Caco-2 (cell line): ENCODE measurements around the gene PRDM15. TPM values are rescaled to one million over a fixed set of nuclear protein-coding genes. Genes with fewer than 3 reads are reported as not detected.

ENCODE experiments used
- BruUV-seq: library from RNA; stranded (reverse); fragments of 400-500 nt; replicated peaks from 2 replicates; lab custom pipeline; 2021; lab: Mats Ljungman, UMichigan
- CTCF ChIA-PET: fragments of 300-600 bp; sonication (Branson Sonifier 250); formaldehyde crosslinking; loops from one replicate; lab custom pipeline; 2022; ENCODE audit warnings: antibody characterized with exemption; lab: Charles Lee
- POLR2A ChIA-PET: fragments of 300-600 bp; sonication (Branson Sonifier 250); formaldehyde crosslinking; loops from one replicate; lab custom pipeline; 2022; ENCODE audit warnings: antibody characterized with exemption; lab: Charles Lee
- DNase-seq, 2 experiments: peaks; one replicate each; pipeline versions ENCODE4 v3.0.0 to v3.0.0-alpha.2; 2020 to 2022
- H3K27me3 ChIP-seq: replicated peaks from 2 replicates; pipeline ENCODE4 v1.6.0; 2011; ENCODE audit warnings: low read length; ENCODE audit not compliant: control insufficient read depth, insufficient read depth
- H3K36me3 ChIP-seq: 2 replicates; pipeline ENCODE4 v1.5.1; 2011; ENCODE audit warnings: low read length; ENCODE audit not compliant: control insufficient read depth, insufficient read depth
- H3K4me1 ChIP-seq: fragments of 250-450 bp; sonication (Bioruptor Pico); 2 replicates; pipeline ENCODE4 v1.5.1; 2020; ENCODE audit warnings: mild to moderate bottlenecking
- H3K4me3 ChIP-seq: 2 replicates; pipeline ENCODE4 v1.5.1; 2011; ENCODE audit warnings: low read depth, mild to moderate bottlenecking, control low read depth, low read length
- H3K9me3 ChIP-seq: fragments of 250-450 bp; sonication (Bioruptor Pico); 2 replicates; pipeline ENCODE4 v1.5.1; 2020; ENCODE audit warnings: mild to moderate bottlenecking, moderate library complexity
- H3K27ac Mint-ChIP-seq: one replicate; pipeline ENCODE4 v1.8.0; 2022; ENCODE audit warnings: mixed read lengths; ENCODE audit not compliant: unreplicated experiment
- H3K27me3 Mint-ChIP-seq: one replicate; pipeline ENCODE4 v1.8.0; 2022; ENCODE audit warnings: mixed read lengths; ENCODE audit not compliant: insufficient read depth, unreplicated experiment
- H3K36me3 Mint-ChIP-seq: one replicate; pipeline ENCODE4 v1.8.0; 2022; ENCODE audit warnings: mild to moderate bottlenecking, mixed read lengths; ENCODE audit not compliant: insufficient read depth, unreplicated experiment
- H3K4me1 Mint-ChIP-seq: one replicate; pipeline ENCODE4 v1.8.0; 2022; ENCODE audit warnings: low read depth, mixed read lengths; ENCODE audit not compliant: unreplicated experiment
- H3K4me3 Mint-ChIP-seq: one replicate; pipeline ENCODE4 v1.8.0; 2022; ENCODE audit warnings: mild to moderate bottlenecking, moderate library complexity, mixed read lengths; ENCODE audit not compliant: unreplicated experiment
- H3K9me3 Mint-ChIP-seq: one replicate; pipeline ENCODE4 v1.8.0; 2022; ENCODE audit warnings: mixed read lengths; ENCODE audit not compliant: unreplicated experiment
- CTCF ChIP-seq, 2 experiments: fragments of 200-600 bp in 1 of 2; IDR thresholded peaks; 1 replicate in 1 of 2; 2 replicates in 1 of 2; pipeline versions ENCODE4 v1.5.1 to v1.8.0; 2011 to 2022; ENCODE audit warnings: antibody characterized with exemption in 1 of 2, control low read depth in 1 of 2, inconsistent platforms in 1 of 2, low read depth in 1 of 2, low read length in 1 of 2, mild to moderate bottlenecking in 1 of 2, moderate library complexity in 1 of 2; ENCODE audit not compliant: insufficient read depth in 1 of 2, severe bottlenecking in 1 of 2, unreplicated experiment in 1 of 2
- intact Hi-C: fragments of 100-400 bp; cut with micrococcal nuclease; formaldehyde crosslinking; loops from one replicate; pipeline ENCODE4 v1.10.0; 2022; ENCODE audit not compliant: unreplicated experiment
- total RNA-seq: library from RNA; stranded (reverse); gene quantifications from 2 replicates; pipeline ENCODE4 v1.2.3, GENCODE V29; 2022

PRDM15 gene
- total RNA-seq, 1 experiment from 2014 or later, result 5.6 TPM

- BruUV-seq, result no TSS peak
- ChIA-PET POLR2A (no interaction called here), CTCF (no interaction called here)
- H3K4me1 Mint-ChIP-seq, result peaks cover 16% of the 10 kb centered on the region
- Histone ChIP-seq H3K4me3 (no peak overlapping the region), H3K36me3 (no peaks in the 10 kb centered on the region), H3K27me3 (no peaks in the 10 kb centered on the region), H3K4me1 (peaks cover 13% of the 10 kb centered on the region), H3K9me3 (no peaks in the 10 kb centered on the region)
- no peaks in the 10 kb centered on the region for H3K27me3 Mint-ChIP-seq
- H3K36me3 Mint-ChIP-seq, result peaks cover 4% of the 10 kb centered on the region
- no peak for DNase-seq
- TF ChIP-seq CTCF (IDR thresholded peaks at IDR 0.05; ENCODE audit: insufficient read depth in 1 of 2, low read depth in 1 of 2, low read length in 1 of 2, severe bottlenecking in 1 of 2, unreplicated experiment in 1 of 2), result no peak
- no peak overlapping the region for H3K27ac Mint-ChIP-seq
- no peak overlapping the region for H3K4me3 Mint-ChIP-seq
- intact Hi-C loops, result no loop called here
- no peaks in the 10 kb centered on the region for H3K9me3 Mint-ChIP-seq
These were observed 15.4 kb upstream of the PRDM15 start for GRCh38 chr21:41894511-41894910.

GRCh38 chr21:41892726-41893125 is 13.6 kb upstream of the PRDM15 start:
- Mint-ChIP-seq H3K36me3 (peaks cover 4% of the 10 kb centered on the region), H3K27ac (no peak overlapping the region), H3K9me3 (no peaks in the 10 kb centered on the region), H3K4me1 (peaks cover 16% of the 10 kb centered on the region), H3K4me3 (no peak overlapping the region), H3K27me3 (no peaks in the 10 kb centered on the region)
- no peaks in the 10 kb centered on the region for H3K27me3 ChIP-seq
- no peak for TF ChIP-seq CTCF (IDR thresholded peaks at IDR 0.05; ENCODE audit: insufficient read depth in 1 of 2, low read depth in 1 of 2, low read length in 1 of 2, severe bottlenecking in 1 of 2, unreplicated experiment in 1 of 2)
- DNase-seq, result no peak
- intact Hi-C loops, result no loop called here
- H3K36me3 ChIP-seq, result no peaks in the 10 kb centered on the region
- no peak overlapping the region for H3K4me3 ChIP-seq
- POLR2A ChIA-PET, result no interaction called here
- CTCF ChIA-PET, result no interaction called here
- H3K4me1 ChIP-seq, result peaks cover 13% of the 10 kb centered on the region
- no TSS peak for BruUV-seq
- H3K9me3 ChIP-seq, result no peaks in the 10 kb centered on the region

- no peaks in the 10 kb centered on the region for H3K27me3 ChIP-seq
- CTCF ChIA-PET, result interaction anchor here (0.6 kb wide), 1 partner anchor 34 kb away, joined by 3 read pairs; no protein-coding TSS in a partner anchor
- H3K9me3 ChIP-seq, result no peaks in the 10 kb centered on the region
- peaks cover 13% of the 10 kb centered on the region for H3K4me1 ChIP-seq
- intact Hi-C loops, result no loop called here
- POLR2A ChIA-PET, result no interaction called here
- no TSS peak for BruUV-seq
- H3K36me3 ChIP-seq, result no peaks in the 10 kb centered on the region
- DNase-seq, result no peak
- TF ChIP-seq CTCF (IDR thresholded peaks at IDR 0.05; ENCODE audit: insufficient read depth in 1 of 2, low read depth in 1 of 2, low read length in 1 of 2, severe bottlenecking in 1 of 2, unreplicated experiment in 1 of 2), result no peak
- H3K4me3 ChIP-seq, result no peak overlapping the region
- H3K27ac Mint-ChIP-seq, result no peak overlapping the region
- H3K4me3 Mint-ChIP-seq, result no peak overlapping the region
- peaks cover 4% of the 10 kb centered on the region for H3K36me3 Mint-ChIP-seq
- H3K4me1 Mint-ChIP-seq, result peaks cover 10% of the 10 kb centered on the region
- no peaks in the 10 kb centered on the region for H3K27me3 Mint-ChIP-seq
- no peaks in the 10 kb centered on the region for H3K9me3 Mint-ChIP-seq
These were observed 12.0 kb upstream of the PRDM15 start for GRCh38 chr21:41891132-41891531.
